ENCODE measurements around the gene UTRN. TPM values are rescaled to one million over a fixed set of nuclear protein-coding genes. Genes with fewer than 3 reads are reported as not detected.
A peak's percentile ranks its signal among the peaks of the same experiment; 100 is the strongest.

The UTRN gene
- total RNA-seq, 1 experiment from 2014 or later = 125 TPM

GRCh38 chr6:144321839-144322591 is 36.9 kb downstream of the UTRN start:
- no peaks in the 10 kb centered on the region; the same call in 1 of the 2 replicates for H3K36me3 Mint-ChIP-seq
- ATAC-seq = 0 out of 2 replicates have a peak, but pooled peaks have one; percentile 7
- POLR2A ChIA-PET = interaction anchor here (0.6 to 0.7 kb wide), 2 partner anchors 11 to 446 kb away, joined by 3 to 4 read pairs; no protein-coding TSS in a partner anchor
- peaks cover 71% of the 10 kb centered on the region for H3K4me1 Mint-ChIP-seq
- no peak overlapping the region for H3K4me3 Mint-ChIP-seq
- CTCF ChIA-PET = interaction anchor here (0.7 to 1.0 kb wide), 2 partner anchors 43 to 59 kb away, joined by 3 read pairs; no protein-coding TSS in a partner anchor
- H3K27me3 Mint-ChIP-seq (ENCODE audit: low read depth) = no peaks in the 10 kb centered on the region
- no peak for DNase-seq (ENCODE audit: low spot score)
- peaks cover 7% of the 10 kb centered on the region for H3K9me3 Mint-ChIP-seq
- H3K27ac Mint-ChIP-seq = peak overlapping the region; percentile 67; the same call in 1 of the 2 replicates
- TF ChIP-seq ATF6 (CRISPR knock-in tag; IDR thresholded peaks at IDR 0.05) (no peak), ZNF512 (CRISPR knock-in tag; IDR thresholded peaks at IDR 0.05; ENCODE audit: borderline replicate concordance) (no peak), ZNF532 (CRISPR knock-in tag; IDR thresholded peaks at IDR 0.05; ENCODE audit: borderline replicate concordance) (no peak), HMGXB4 (CRISPR knock-in tag; IDR thresholded peaks at IDR 0.05) (no peak), TCF7 (CRISPR knock-in tag; IDR thresholded peaks at IDR 0.05; ENCODE audit: low read depth) (no peak), NR1H2 (CRISPR knock-in tag; IDR thresholded peaks at IDR 0.05) (no peak), GTF2I (CRISPR knock-in tag; conservative IDR thresholded peaks at IDR 0.05) (no peak), USF2 (CRISPR knock-in tag; IDR thresholded peaks at IDR 0.05) (no peak), CREM (CRISPR knock-in tag; IDR thresholded peaks at IDR 0.05) (no peak), GRHL2 (CRISPR knock-in tag; IDR thresholded peaks at IDR 0.05; ENCODE audit: insufficient replicate concordance, severe bottlenecking) (no peak), NFYB (CRISPR knock-in tag; conservative IDR thresholded peaks at IDR 0.05; ENCODE audit: low read depth) (no peak), CTCF (IDR thresholded peaks at IDR 0.05) (no peak), CDX4 (CRISPR knock-in tag; IDR thresholded peaks at IDR 0.05; ENCODE audit: borderline replicate concordance) (no peak), SOX15 (CRISPR knock-in tag; IDR thresholded peaks at IDR 0.05) (no peak), ZBTB43 (CRISPR knock-in tag; IDR thresholded peaks at IDR 0.05) (no peak), ARID4B (CRISPR knock-in tag; IDR thresholded peaks at IDR 0.05; ENCODE audit: borderline replicate concordance) (no peak)

Data from WTC11 (cell line).